Measurements from ENCODE around the gene PTPRR. TPM values are rescaled to one million over a fixed set of nuclear protein-coding genes. Genes with fewer than 3 reads are reported as not detected.

PTPRR gene
- total and polyA plus RNA-seq, 2 donors (not counting 1 experiment from before 2014, with no cell fraction given): not detected

GRCh38 chr12:70657616-70658286 is 262.8 kb downstream of the PTPRR start:
- H3K79me2 ChIP-seq (ENCODE audit: control insufficient read depth, insufficient read depth, low read length): no peaks in the 10 kb centered on the region
- no peaks in the 10 kb centered on the region for H3K27me3 ChIP-seq (replicated peaks in 1 of 4; ENCODE audit: control extremely low read depth in 1 of 4, control insufficient read depth in 3 of 4, insufficient read depth in 4 of 4, low read length in 3 of 4)
- H3K27ac ChIP-seq (ENCODE audit: low read length in 2 of 2): no peak overlapping the region
- H3K9me3 Mint-ChIP-seq (ENCODE audit: insufficient read depth): no peaks in the 10 kb centered on the region
- no peak for DNase-seq
- no peak overlapping the region for H3K9ac ChIP-seq (ENCODE audit: low read length)
- H3K4me3 ChIP-seq (ENCODE audit: control extremely low read depth in 1 of 5, extremely low read depth in 1 of 5, insufficient read depth in 1 of 5, low read depth in 2 of 5, low read length in 4 of 5): no peak overlapping the region
- H3K4me1 Mint-ChIP-seq: peaks cover 8% of the 10 kb centered on the region
- H3K4me2 ChIP-seq (replicated peaks; ENCODE audit: low read depth, low read length, poor library complexity, severe bottlenecking): no peak overlapping the region
- ChIA-PET POLR2A (no interaction called here), CTCF (no interaction called here)
- H3K4me1 ChIP-seq (ENCODE audit: control insufficient read depth in 2 of 2, insufficient read depth in 2 of 2, low read length in 2 of 2): no peaks in the 10 kb centered on the region
- no peak for TF ChIP-seq EZH2 (IDR thresholded peaks at IDR 0.05; ENCODE audit: borderline replicate concordance, insufficient read depth, low read depth, low read length, poor library complexity, severe bottlenecking)
- no peak for TF ChIP-seq CTCF (IDR thresholded peaks at IDR 0.05)
- no peak overlapping the region for H3K4me3 Mint-ChIP-seq
- intact Hi-C loops (cut with micrococcal nuclease): no loop called here
- no peaks in the 10 kb centered on the region for H3K9me3 ChIP-seq (ENCODE audit: control extremely low read depth in 1 of 3, control insufficient read depth in 2 of 3, insufficient read depth in 1 of 3, low read length in 2 of 3)
- no peak overlapping the region for H3K27ac Mint-ChIP-seq
- no peak overlapping the region for H2AFZ ChIP-seq (ENCODE audit: insufficient read depth, low read depth, low read length, poor library complexity, severe bottlenecking)
- no peaks in the 10 kb centered on the region for H3K27me3 Mint-ChIP-seq
- no peaks in the 10 kb centered on the region for H4K20me1 ChIP-seq (ENCODE audit: control insufficient read depth, insufficient read depth, low read length, poor library complexity, severe bottlenecking)
- whole genome bisulfite sequencing (ENCODE audit: insufficient coverage): 83% methylated on average over 3 of the region's 4 CpGs
- no peaks in the 10 kb centered on the region for H3K36me3 ChIP-seq (replicated peaks in 1 of 2; ENCODE audit: control extremely low read depth in 1 of 2, control insufficient read depth in 1 of 2, extremely low read depth in 1 of 2, insufficient read depth in 2 of 2, low read length in 1 of 2)
- no peak for ATAC-seq (ENCODE audit: low read depth)

- ATAC-seq (ENCODE audit: low read depth): no peak
- H3K4me3 ChIP-seq (ENCODE audit: control extremely low read depth in 1 of 5, extremely low read depth in 1 of 5, insufficient read depth in 1 of 5, low read depth in 2 of 5, low read length in 4 of 5): no peak overlapping the region
- Mint-ChIP-seq H3K4me1 (no peaks in the 10 kb centered on the region), H3K4me3 (no peak overlapping the region), H3K27ac (no peak overlapping the region), H3K27me3 (peaks cover 5% of the 10 kb centered on the region), H3K9me3 (ENCODE audit: insufficient read depth) (no peaks in the 10 kb centered on the region)
- H3K4me1 ChIP-seq (ENCODE audit: control insufficient read depth in 2 of 2, insufficient read depth in 2 of 2, low read length in 2 of 2): no peaks in the 10 kb centered on the region
- DNase-seq: no peak
- ChIA-PET CTCF (no interaction called here), POLR2A (no interaction called here)
- no peaks in the 10 kb centered on the region for H4K20me1 ChIP-seq (ENCODE audit: control insufficient read depth, insufficient read depth, low read length, poor library complexity, severe bottlenecking)
- H3K27me3 ChIP-seq (replicated peaks in 1 of 4; ENCODE audit: control extremely low read depth in 1 of 4, control insufficient read depth in 3 of 4, insufficient read depth in 4 of 4, low read length in 3 of 4): no peaks in the 10 kb centered on the region
- WGBS (ENCODE audit: insufficient coverage): no CpG with 5 or more reads among the region's 1 CpG
- no peak overlapping the region for H3K4me2 ChIP-seq (replicated peaks; ENCODE audit: low read depth, low read length, poor library complexity, severe bottlenecking)
- no peaks in the 10 kb centered on the region for H3K9me3 ChIP-seq (ENCODE audit: control extremely low read depth in 1 of 3, control insufficient read depth in 2 of 3, insufficient read depth in 1 of 3, low read length in 2 of 3)
- H3K9ac ChIP-seq (ENCODE audit: low read length): no peak overlapping the region
- TF ChIP-seq CTCF (IDR thresholded peaks at IDR 0.05) (no peak), EZH2 (IDR thresholded peaks at IDR 0.05; ENCODE audit: borderline replicate concordance, insufficient read depth, low read depth, low read length, poor library complexity, severe bottlenecking) (no peak)
- H3K36me3 ChIP-seq (replicated peaks in 1 of 2; ENCODE audit: control extremely low read depth in 1 of 2, control insufficient read depth in 1 of 2, extremely low read depth in 1 of 2, insufficient read depth in 2 of 2, low read length in 1 of 2): no peaks in the 10 kb centered on the region
- H2AFZ ChIP-seq (ENCODE audit: insufficient read depth, low read depth, low read length, poor library complexity, severe bottlenecking): no peak overlapping the region
- intact Hi-C loops (cut with micrococcal nuclease): no loop called here
- H3K79me2 ChIP-seq (ENCODE audit: control insufficient read depth, insufficient read depth, low read length): no peaks in the 10 kb centered on the region
- no peak overlapping the region for H3K27ac ChIP-seq (ENCODE audit: low read length in 2 of 2)
These were observed 268.1 kb downstream of the PTPRR start for GRCh38 chr12:70652451-70652850.

All from B cell (primary cell).